ENCODE data around the gene RHO.

DNA sequence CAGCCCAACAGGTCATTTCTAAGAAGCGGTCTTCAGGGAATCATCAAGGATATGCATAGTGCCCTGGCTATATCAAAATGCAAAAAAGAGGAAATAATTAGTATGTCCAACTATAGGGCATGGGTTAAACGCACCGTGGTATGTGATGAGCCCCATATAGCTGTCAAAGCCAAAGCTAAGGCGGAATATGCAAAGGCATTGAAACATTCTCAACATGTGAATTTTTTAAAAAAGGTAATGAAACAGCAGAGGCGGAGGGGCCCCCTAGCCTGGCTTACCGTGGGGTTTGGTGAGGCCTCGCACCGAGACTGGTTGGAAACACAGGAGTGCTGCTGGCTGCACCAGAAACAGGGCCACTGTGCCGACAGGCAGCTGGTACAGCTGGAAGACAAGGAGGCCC is 54.9 kb downstream of the RHO start:
- TF ChIP-seq POLR2A (IDR thresholded peaks at IDR 0.05; ENCODE audit: low read depth, low read length) (no peak), POLR2AphosphoS5 (IDR thresholded peaks at IDR 0.05; ENCODE audit: low read depth, low read length) (no peak), TAF1 (IDR thresholded peaks at IDR 0.05; ENCODE audit: borderline replicate concordance, low read depth, low read length) (no peak)

All from GM12892 (cell line).